GM18499 (cell line): Measurements from ENCODE around the gene LMTK2.
"Not testable (repeated sequence)": the region's sequence is repeated elsewhere in the genome, so short reads cannot be mapped to it uniquely, and the experiment has no call there.

ENCODE experiments used
- ATAC-seq: cut with Tn5 transposase; IDR thresholded peaks from one replicate; pipeline ENCODE4 v1.9.1; 2021; ENCODE audit warnings: moderate number of reproducible peaks; ENCODE audit not compliant: insufficient read depth, unreplicated experiment

The LMTK2 gene

GRCh38 chr7:98102170-98102569 is 4.5 kb upstream of the LMTK2 start:
- ATAC-seq: no peak

- peak; percentile 12 for ATAC-seq
Measured at GRCh38 chr7:98105942-98106544, 619 bp upstream of the LMTK2 start.

- ATAC-seq: no peak
Measured at GRCh38 chr7:98107313-98107721, 655 bp downstream of the LMTK2 start.

DNA sequence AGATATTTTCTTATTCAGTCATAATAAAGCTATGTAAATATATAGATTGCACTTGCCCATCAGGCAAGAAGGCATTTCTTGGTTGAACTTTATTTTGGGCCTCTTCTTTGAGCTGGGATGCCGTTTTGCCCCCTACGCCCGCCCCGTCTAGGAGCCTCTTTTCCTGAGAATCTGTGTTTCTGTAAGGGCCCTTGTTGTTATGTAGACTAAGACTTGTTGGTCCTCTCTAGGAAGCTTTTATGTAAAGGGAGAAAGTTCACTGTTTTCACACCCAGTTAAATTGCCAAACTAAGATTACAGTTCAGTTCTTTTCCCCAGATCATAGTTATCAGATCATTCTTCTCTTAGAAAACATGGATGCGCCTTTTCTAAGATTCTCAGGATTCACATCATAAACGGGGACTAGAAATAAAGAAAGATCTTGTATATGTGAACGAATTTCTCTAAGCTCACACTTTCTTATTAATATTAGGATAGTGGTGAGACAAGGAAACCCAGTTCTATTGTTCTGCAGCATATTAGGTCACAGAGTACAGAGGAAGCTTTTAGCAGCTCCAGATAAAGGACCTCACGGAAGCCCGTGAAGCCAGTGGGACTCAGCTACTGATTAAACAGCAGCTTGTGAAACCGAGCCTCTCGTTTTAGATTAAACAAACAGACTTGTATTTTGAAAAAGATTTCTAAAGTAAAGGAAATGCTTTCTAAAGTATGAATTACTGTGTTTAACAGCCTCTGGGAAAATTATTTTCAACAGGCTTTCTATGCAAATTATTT is 3.8 kb downstream of the LMTK2 start:
- ATAC-seq: no peak

- ATAC-seq: no peak
Measured at GRCh38 chr7:98112077-98112476, 5.4 kb downstream of the LMTK2 start.

GRCh38 chr7:98115746-98116525 is 9.3 kb downstream of the LMTK2 start:
- no peak for ATAC-seq

DNA sequence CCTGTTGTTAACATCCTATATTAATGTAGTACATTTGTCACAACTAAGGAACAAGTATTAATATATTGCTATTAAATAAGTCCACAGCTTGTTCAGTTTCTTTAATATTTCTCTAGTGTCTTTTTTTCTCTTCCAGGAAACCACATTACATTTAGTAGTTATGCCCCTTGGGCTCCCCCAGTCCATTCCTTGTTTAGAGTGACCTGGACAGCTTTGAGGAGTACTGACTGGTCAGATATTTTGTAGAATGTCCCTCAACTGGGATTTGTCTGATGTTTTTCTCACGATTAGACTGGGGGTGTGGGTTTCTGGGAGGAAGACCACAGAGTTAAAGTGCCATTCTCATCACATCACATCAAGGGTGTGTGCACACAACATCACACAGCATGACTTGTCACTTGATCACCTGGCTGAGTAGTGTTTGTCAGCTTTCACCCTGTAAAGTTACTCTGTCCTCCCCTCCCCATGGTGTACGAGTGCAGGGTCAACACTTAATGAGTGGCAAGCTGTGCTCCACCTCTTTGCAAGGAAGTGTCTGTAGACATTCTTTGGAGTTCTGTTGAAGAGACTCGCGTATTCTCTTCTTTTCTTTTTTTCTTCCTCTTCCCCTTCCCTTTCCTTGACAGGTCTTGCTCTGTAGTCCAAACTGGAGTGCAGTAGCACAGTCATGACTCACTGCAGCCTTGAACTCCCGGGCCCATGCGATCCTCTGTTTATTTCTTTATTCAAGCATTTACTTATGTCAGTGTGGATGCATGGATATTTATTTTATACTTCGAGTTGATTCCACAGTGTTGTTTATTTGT is 10.2 kb downstream of the LMTK2 start:
- ATAC-seq: no peak

GRCh38 chr7:98119256-98119918 is 12.7 kb downstream of the LMTK2 start:
- no peak for ATAC-seq

- ATAC-seq: no peak
Measured at GRCh38 chr7:98120559-98120958, 13.9 kb downstream of the LMTK2 start.

GRCh38 chr7:98121388-98121787 is 14.7 kb downstream of the LMTK2 start:
- ATAC-seq: not testable (repeated sequence)

DNA sequence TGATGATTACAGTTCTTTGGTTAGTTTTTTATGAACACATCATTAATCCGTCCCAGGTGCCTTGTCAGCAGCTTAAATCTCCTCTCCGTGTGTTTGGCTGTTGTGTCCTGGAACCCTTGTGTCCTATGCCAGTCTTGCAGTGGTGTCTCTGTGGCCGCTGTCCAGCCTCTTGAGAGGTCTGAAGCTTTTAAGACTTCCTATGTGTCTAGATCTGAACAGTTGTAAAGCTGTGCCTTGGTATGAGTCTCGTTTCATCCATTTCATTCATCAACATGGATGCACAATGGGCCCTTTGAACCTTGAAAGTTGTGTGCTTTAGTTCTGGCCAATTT is 16.7 kb downstream of the LMTK2 start:
- ATAC-seq: no peak

DNA sequence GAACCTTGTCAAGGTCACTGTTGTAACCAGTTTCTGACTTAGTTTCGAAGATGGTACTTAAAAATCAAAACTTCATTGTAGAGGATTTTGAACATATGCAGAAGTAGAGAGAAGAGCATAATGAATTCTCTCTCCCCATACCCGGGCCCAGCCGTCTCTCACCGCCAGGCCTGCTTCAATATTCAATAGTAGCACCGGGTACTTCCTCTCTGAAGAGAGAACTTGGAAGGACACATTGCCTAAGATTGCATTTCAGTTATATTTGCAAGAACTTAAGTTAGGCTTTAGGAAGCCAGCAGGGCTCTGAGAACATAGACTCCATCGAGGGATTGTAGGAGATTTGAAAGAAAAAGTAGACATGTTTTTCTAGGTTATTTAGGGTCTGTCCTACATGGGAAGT is 19.1 kb downstream of the LMTK2 start:
- ATAC-seq: no peak

DNA sequence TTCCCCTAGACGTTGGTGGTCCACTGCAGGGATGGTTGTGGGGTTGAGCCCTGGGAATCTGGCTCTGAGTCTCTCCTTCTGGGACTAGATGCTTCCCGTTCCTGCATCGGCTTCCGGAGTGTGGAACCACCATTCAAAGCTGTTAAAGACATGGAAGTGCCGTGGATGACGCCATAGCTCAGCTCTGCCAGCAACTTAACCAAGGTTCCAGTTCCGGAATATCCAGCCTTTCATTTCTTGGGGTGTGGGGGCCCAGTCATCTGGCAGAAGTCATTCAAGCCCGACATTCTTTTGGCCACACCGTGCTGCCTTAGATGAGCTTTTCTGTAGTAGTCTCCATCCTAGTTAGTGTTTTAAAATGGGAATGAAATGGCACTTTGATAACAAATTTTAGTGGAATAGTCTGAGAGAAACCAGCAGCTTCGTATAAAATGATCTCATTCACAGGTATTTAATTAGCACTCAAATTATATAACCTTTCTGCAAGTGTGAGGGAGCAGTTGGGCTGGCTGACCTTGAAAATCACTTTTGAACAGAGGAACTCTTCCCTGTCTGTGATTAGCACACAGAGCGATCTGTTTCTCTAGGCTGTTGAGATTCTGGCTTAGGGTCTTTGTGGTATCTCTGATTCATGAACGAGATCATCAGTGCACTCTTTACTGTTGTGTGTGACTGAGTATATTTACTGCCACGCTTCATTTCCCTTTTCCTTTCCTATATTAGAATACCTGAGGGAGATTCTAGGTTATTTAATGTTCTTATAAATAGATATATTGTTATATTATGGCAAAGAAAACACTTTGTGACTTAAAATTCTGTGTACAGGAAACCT is 19.9 kb downstream of the LMTK2 start:
- ATAC-seq: no peak

- ATAC-seq: no peak
Measured at GRCh38 chr7:98128346-98128745, 21.7 kb downstream of the LMTK2 start.

DNA sequence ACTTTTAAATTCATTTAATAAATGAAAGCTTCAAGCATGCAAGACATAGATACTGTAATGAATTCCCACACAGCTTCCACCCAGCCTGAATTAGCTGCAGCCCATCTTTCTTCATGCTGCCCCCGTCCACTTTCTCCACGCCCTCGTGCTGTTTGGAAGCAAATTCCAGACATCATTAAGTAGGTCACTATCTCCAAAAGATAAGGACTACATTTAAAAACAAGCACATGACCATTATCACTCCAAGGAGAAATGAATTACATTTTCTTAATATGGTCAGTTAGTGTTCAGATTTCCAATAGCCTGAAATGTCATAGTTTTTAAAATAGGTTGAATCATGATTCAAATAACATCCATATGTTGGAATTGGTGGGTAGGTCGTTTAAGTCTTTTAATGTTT is 24.3 kb downstream of the LMTK2 start:
- no peak for ATAC-seq

DNA sequence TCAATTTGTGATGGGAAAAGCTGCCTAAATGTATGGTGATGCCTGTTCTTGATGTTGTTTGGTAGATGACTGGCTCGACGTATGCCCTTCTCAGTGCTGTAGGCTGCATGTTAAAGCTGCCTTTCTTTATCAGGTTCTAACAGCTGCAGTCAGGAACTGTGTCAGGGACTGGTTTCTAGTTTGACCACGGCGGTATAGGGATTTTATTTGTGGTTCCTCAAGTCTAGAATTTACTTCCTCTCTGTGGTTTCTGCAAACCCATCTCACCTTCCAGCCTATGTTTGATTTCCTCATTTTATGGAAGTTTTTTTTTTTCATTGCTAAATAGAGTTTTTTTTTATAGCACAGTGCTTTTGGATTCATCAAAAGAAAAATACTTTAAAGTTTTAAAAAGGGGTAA is 26.5 kb downstream of the LMTK2 start:
- peak; percentile 62 for ATAC-seq

- no peak for ATAC-seq
Measured at GRCh38 chr7:98133621-98134303, 27.1 kb downstream of the LMTK2 start.

GRCh38 chr7:98134420-98135228 is 28.0 kb downstream of the LMTK2 start:
- ATAC-seq: no peak
